HEK293 (cell line): ENCODE results near the gene EEF2KMT.
"Not testable (repeated sequence)": the region's sequence is repeated elsewhere in the genome, so short reads cannot be mapped to it uniquely, and the experiment has no call there.

Experiments
- CTCF ChIP-seq: fragments of 450-650 bp; formaldehyde crosslinking; IDR thresholded peaks from 2 replicates; pipeline ENCODE4 v1.5.1; 2016; ENCODE audit warnings: missing biosample characterization, missing genetic modification characterization
- ZNF501 ChIP-seq: fragments of 450-650 bp; formaldehyde crosslinking; IDR thresholded peaks from 2 replicates; pipeline ENCODE4 v1.5.1; 2016; ENCODE audit warnings: missing biosample characterization, missing genetic modification characterization
- ZNF514 ChIP-seq: fragments of 450-650 bp; formaldehyde crosslinking; IDR thresholded peaks from 2 replicates; pipeline ENCODE4 v1.5.1; 2016; ENCODE audit warnings: missing biosample characterization, missing genetic modification characterization
- ZNF530 ChIP-seq: fragments of 450-650 bp; formaldehyde crosslinking; IDR thresholded peaks from 2 replicates; pipeline ENCODE4 v1.5.1; 2016; ENCODE audit warnings: low read depth, missing biosample characterization, missing genetic modification characterization
- ZNF560 ChIP-seq: fragments of 450-650 bp; formaldehyde crosslinking; IDR thresholded peaks from 2 replicates; pipeline ENCODE4 v1.5.1; 2017; ENCODE audit warnings: missing biosample characterization, missing genetic modification characterization, borderline replicate concordance
- ZNF626 ChIP-seq: fragments of 450-650 bp; sonication (Bioruptor Pico); formaldehyde crosslinking; IDR thresholded peaks from 2 replicates; pipeline ENCODE4 v1.5.1; 2018; ENCODE audit warnings: missing biosample characterization, missing genetic modification characterization, inconsistent platforms
- ZSCAN16 ChIP-seq: fragments of 450-650 bp; formaldehyde crosslinking; IDR thresholded peaks from 2 replicates; pipeline ENCODE4 v1.5.1; 2016; ENCODE audit warnings: missing biosample characterization, missing genetic modification characterization
- ZSCAN18 ChIP-seq: fragments of 450-650 bp; formaldehyde crosslinking; IDR thresholded peaks from 2 replicates; pipeline ENCODE4 v1.5.1; 2016; ENCODE audit warnings: missing biosample characterization, missing genetic modification characterization

GRCh38 chr16:5089911-5090555, 7.6 kb downstream of the EEF2KMT start:
- TF ChIP-seq ZNF501, ZNF514, ZNF560, ZNF626, ZSCAN18, ZSCAN16, CTCF, ZNF530 (tag by site-specific recombination): not testable (repeated sequence)
